HG03097 (cell line): ENCODE results near the gene PLEKHM1.

Source experiments
- ATAC-seq: cut with Tn5 transposase; IDR thresholded peaks from one replicate; pipeline ENCODE4 v1.9.1; 2021; ENCODE audit not compliant: unreplicated experiment, low FRiP score

Gene PLEKHM1

GRCh38 chr17:45429339-45430005 lies 61.0 kb downstream of the PLEKHM1 start:
- no peak for ATAC-seq

- ATAC-seq: no peak
Observed at GRCh38 chr17:45428931-45429338, 61.6 kb downstream of the PLEKHM1 start.

DNA sequence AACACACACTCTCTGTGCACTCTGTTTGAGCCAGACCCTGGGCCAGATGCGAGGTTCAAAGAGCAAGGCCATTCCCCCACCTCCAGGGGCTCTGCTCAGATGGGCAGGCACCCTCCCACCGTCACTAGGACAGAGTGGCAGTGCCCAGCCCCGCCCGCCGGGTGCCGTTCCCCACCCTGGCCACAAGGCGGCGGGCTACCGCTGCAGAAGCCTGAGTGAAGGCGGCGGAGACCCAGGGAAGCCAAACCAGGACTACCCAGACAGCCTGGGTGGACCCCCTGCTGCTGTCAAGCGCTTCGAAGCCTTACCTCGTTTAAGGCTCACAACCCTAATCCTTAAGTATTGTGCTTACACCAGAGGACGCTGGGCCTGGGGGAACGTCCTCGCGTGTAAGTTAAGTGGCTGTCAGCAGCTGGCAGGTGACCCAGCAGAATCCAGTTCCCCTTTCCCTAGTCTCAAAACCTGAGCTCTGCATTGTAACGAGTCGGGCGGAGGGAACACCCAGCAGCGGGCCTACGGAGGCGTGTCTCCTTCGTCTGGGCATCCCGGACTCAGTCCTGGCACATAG lies 62.4 kb downstream of the PLEKHM1 start:
- ATAC-seq: no peak

DNA sequence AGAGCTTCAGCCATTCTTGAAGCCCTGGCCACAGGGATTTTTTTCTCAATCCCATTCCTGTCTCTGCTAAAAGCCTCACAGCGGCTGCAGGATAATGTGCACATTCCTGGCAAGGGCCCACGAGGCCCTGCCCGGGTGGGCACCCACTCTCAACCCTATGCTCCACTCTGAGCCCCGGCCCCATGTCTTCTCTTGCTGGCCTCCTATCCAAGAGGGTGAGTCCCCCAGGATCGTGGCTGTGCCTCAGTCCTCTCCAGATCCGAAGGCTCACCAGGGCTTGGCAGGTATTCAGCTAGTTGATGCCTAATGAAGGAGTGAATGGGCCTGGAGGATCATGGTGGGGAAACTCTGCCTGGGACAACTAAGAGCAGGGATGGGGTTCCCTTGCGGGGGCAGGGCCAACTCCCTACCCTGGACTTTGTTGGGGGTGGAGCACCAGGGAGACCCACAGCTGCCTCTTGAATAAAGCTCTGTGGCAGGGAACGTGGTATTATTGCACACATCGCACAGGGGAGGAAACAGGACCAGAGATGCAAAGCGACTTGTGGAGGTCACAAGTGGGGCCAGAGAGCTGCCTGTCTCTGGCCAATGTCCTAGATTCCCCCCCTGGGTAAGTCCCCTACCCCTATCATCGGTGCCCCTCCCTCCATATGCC lies 63.2 kb downstream of the PLEKHM1 start:
- no peak for ATAC-seq

- ATAC-seq: no peak
Observed at GRCh38 chr17:45426561-45426960, 64.0 kb downstream of the PLEKHM1 start.

DNA sequence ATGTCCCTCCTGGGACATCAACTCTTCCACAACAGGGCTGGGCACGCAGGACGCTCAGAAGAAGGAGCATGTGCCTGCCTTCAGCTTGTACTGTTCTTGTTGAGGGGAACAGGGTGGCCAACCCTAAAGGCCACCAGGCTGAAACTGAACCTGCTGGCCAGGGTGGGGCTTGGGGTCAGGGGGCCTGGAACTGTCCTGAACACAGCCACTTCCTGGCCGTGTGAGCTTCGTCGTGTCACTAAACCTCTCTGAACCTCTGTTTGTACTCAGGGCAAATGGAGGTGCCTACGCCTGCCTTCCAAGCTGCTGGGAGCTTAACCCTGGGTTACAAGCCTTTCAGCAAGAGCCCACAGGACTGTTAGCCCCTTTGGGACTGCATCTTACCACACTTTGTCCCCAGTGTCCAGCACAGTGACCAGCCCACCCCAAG lies 64.5 kb downstream of the PLEKHM1 start:
- ATAC-seq: no peak

DNA sequence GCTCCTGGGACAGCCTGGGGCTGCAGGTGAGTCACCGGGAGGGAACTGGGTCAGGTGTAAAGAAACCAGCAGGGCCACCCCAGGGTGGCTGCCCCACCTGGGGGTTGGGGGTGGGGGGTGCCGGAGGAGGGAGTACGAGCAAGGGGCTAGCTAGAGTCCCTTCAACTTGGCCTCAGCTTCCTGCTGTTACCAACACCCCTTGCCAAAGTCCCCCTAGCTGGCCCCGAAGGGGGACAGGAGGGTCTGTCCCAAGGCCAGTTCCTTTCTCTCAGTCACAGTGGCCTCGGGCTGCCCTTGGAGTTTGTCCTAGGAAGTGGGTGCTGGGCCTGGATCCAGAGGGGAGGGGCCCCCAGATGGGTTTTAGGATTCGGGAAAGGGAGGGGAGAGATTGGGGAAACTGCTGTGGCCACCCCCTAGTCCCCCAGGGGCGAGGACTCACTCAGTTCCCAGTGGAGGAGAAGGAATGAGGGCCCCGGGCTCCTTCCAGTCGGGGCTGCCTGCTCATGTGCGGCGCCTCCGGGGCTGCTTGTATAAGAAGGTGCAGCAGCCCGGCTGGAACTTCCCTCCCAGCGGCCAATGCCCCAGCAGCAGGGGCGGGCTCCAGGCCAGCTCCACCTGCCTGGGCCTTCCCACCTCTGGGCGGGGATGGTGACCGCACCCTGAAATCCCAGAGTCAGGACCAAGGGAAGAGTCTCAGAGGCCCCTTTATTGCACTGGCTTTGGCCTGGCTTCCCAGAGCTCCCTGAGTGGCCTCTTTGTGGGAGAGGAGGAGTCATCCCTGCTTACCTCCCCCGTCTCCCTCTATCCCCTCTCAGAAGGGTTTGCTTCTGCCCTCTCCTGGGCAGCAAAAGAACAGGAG lies 65.2 kb downstream of the PLEKHM1 start:
- no peak for ATAC-seq

DNA sequence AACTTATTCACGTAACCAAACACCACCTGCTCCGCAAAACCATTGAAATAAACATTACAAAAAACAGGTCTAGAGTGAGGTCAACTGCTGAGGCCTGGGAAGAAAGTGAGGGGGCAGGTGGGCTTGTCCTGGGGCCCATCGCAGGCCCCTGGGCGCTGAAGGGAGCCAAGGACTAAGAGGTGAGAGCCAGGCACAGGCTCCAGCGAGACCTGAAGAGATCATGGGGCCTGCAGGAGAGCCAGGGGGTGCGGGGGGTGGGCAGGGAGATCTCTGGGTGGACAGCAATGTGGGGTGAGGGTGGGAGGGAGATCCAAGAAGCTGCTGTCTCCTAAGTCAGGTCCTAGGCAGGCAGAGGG lies 65.8 kb downstream of the PLEKHM1 start:
- ATAC-seq: no peak

DNA sequence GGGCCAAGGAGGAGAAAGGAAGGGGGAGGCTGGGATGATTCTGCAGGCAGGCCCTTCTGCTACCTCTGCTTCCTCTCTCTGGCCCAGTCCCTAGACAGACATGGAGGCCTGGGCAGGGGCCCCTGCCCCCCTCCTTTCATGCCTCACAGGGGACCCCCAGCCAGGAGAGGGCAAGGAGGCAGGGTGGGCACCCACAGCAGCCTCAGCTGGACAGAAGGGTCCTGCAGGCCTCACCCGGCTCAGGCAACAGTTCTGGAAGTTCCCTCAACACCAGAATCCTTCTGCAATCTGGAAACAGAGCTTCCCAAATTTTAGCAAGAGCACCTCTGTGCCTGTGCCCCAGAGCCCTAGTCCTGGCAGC lies 66.6 kb downstream of the PLEKHM1 start:
- ATAC-seq: no peak

DNA sequence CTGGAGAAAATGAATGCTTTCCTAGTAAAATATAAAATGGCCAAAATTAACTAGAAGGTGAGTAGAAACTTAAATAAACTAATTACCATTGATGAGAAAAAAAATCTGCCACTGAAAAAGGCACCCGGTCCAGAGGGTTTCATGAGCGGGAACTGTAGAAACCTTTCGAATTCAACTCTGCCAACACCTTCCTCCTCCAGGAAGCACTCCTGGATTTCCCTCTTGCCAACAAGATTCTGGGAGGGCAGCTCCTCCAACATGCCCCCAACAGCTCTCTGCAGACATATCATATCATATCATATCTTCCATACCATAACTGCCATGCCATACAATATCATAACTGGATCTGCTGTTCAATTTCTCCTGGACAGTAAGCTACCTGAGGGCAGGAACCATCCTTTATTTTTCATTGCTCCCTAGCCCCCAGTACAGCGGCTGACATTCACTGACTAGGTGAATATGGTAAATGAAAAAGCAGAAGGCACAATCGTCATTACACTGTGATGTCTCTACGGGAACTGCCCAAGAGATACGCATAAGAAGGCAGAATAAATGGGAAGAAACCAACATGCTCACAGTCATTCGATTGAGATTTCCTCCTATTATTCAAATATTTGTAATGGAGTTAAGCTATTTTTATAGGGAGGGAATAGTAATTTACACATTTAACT lies 67.1 kb downstream of the PLEKHM1 start:
- no peak for ATAC-seq

DNA sequence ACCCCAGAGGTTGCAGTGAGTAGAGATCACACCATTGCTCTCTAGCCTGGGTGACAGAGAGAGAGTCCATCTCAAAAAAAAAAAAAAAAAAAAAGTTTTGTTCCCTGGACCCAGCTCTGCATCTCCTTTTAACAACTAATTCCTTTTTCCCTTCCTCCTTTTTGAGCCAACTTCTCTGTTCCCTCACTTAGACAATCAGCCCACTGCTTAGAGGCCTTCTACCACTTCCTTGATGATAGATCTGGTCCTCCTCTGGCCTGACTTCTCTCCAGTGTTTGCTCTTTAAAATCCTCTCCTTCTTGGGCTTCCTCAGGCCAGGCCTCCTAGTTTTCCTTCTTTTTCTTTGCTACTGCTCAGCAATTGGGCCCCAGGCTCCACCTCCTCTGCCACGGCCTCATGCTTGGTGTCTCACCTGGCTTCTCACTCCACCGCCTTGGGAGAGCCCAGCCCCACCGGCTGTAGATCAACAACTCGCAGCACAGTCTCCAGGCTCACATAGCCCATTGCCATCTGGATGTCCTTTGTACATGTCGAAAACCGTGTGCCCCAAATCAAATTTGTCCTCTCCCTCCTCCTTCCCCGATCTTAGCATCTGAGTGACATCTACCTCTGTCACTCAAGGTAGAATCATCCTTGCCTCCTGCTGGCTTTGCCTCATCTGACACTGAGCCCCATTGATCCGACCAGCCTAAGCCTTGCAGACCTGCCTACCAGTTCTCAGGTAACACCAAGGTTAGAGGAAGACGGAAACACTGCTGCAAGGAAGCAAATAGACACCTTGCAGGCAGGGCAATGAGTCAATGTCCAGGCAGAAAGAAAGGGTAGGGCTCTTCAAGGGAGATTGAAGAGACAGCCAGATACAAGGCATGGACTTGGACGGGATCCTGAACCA lies 75.3 kb downstream of the PLEKHM1 start:
- no peak for ATAC-seq

GRCh38 chr17:45413498-45413923 lies 77.0 kb downstream of the PLEKHM1 start:
- no peak for ATAC-seq

GRCh38 chr17:45411348-45412105 lies 79.0 kb downstream of the PLEKHM1 start:
- ATAC-seq: no peak

- ATAC-seq: no peak
Observed at GRCh38 chr17:45410144-45411091, 80.1 kb downstream of the PLEKHM1 start.

- ATAC-seq: no peak
Observed at GRCh38 chr17:45409659-45410076, 80.9 kb downstream of the PLEKHM1 start.

- no peak for ATAC-seq
Observed at GRCh38 chr17:45408611-45409421, 81.7 kb downstream of the PLEKHM1 start.

DNA sequence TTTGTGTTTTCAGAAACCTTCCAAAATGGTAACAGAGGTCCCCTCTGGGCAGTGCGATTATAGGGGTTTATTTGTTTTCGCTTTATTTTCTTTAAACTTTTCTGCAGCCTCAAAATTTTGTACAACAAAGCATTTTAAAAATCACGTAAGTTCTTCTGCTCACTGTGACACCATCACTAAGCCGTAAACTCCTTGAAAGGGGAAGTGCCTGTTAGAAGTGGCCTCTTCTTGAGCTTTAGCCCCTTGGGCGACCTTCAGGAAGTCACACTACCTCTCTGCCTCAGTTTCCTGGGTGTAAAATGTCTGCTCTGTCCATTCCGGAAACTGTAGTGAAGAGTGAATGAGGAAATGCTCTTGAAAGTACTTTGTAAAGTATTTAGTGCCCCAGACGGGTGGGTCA lies 84.4 kb downstream of the PLEKHM1 start:
- no peak for ATAC-seq
